ENCODE data around the gene KIAA1671. TPM values are rescaled to one million over a fixed set of nuclear protein-coding genes. Genes with fewer than 3 reads are reported as not detected.
A peak's percentile ranks its signal among the peaks of the same experiment; 100 is the strongest.

The KIAA1671 gene
- total RNA-seq, 4 donors from 2014 or later, result 20.9 to 41.8 (median 28.4) TPM

DNA sequence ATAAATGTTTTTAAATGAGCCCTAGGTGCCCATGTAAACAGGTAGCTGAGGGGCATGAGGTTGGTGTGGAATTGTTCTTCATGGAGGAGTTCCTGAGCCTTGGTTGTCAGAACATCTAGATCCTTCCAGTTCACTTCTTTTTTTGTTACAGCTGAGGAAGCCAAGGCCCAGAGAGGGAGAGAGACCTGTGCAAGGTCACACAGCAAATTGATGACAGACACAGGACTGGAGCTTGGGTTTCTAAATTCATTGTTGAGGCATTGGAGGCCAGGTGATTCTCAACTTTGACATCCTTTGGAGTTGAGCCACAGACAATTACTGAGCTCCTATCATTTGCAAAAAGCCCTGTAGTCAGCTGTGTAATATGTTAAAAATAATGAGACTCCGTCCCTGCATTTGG is 174.0 kb downstream of the KIAA1671 start:
- WGBS, 2 donors (ENCODE audit: low coverage in 1 of 2), result 88% methylated on average over 1 of the region's 1 CpG; no CpG with 5 or more reads in 1 of the 2 donors
- Histone ChIP-seq H3K4me3 (no peak overlapping the region), H3K36me3 (peaks cover 0 to 8% of the 10 kb centered on the region in 2 donors), H3K27me3 (no peaks in the 10 kb centered on the region), H3K9me3 (no peaks in the 10 kb centered on the region), H3K27ac (peak overlapping the region in 2 of 4 donors; percentile 7 to 38), H3K4me1 (peaks cover 0 to 68% (median 5%) of the 10 kb centered on the region in 3 donors)
- TF ChIP-seq, protein P1, sequence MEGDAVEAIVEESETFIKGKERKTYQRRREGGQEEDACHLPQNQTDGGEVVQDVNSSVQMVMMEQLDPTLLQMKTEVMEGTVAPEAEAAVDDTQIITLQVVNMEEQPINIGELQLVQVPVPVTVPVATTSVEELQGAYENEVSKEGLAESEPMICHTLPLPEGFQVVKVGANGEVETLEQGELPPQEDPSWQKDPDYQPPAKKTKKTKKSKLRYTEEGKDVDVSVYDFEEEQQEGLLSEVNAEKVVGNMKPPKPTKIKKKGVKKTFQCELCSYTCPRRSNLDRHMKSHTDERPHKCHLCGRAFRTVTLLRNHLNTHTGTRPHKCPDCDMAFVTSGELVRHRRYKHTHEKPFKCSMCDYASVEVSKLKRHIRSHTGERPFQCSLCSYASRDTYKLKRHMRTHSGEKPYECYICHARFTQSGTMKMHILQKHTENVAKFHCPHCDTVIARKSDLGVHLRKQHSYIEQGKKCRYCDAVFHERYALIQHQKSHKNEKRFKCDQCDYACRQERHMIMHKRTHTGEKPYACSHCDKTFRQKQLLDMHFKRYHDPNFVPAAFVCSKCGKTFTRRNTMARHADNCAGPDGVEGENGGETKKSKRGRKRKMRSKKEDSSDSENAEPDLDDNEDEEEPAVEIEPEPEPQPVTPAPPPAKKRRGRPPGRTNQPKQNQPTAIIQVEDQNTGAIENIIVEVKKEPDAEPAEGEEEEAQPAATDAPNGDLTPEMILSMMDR (IDR thresholded peaks at IDR 0.05), result no peak
- TF ChIP-seq POLR2AphosphoS5 (IDR thresholded peaks at IDR 0.05), result no peak
- TF ChIP-seq EP300 (IDR thresholded peaks at IDR 0.05), result no peak
- TF ChIP-seq POLR2A (IDR thresholded peaks at IDR 0.05), result no peak
- no peak for ATAC-seq

- H3K4me1 ChIP-seq, result peaks cover 0 to 69% (median 9%) of the 10 kb centered on the region in 3 donors
- TF ChIP-seq POLR2AphosphoS5 (IDR thresholded peaks at IDR 0.05) (no peak), EP300 (IDR thresholded peaks at IDR 0.05) (no peak), POLR2A (IDR thresholded peaks at IDR 0.05) (no peak)
- TF ChIP-seq, protein P1 (IDR thresholded peaks at IDR 0.05), result no peak
- H3K36me3 ChIP-seq, result peaks cover 0 to 8% of the 10 kb centered on the region in 2 donors
- ATAC-seq, result no peak
- no peak overlapping the region for H3K4me3 ChIP-seq
- 40 to 42% methylated on average over 1 to 4 of the region's 6 CpGs for WGBS, 2 donors (ENCODE audit: low coverage in 1 of 2)
- no peaks in the 10 kb centered on the region for H3K27me3 ChIP-seq
- no peaks in the 10 kb centered on the region for H3K9me3 ChIP-seq
- no peak overlapping the region for H3K27ac ChIP-seq
These were observed 174.8 kb downstream of the KIAA1671 start for GRCh38 chr22:25127318-25127717.

DNA sequence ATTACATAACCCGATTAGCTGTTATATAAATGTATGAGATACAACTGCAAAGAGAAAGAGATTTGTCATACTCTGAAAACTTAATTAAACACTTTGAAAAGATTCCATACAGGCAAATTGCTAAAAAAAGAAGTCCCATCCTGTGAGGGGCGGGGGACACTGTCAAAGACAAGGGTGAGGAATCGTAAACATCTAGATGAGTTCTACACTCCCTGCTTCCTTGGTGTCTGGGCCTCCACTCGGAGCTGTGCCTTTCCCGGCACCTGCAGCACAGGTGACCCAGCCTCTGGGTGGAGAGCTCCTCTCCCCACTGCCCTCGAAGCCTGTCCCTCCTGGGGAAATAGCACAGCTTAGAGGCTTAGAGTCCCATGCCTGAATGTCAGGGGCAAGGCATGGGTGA is 177.9 kb downstream of the KIAA1671 start:
- TF ChIP-seq POLR2AphosphoS5 (IDR thresholded peaks at IDR 0.05) (no peak), POLR2A (IDR thresholded peaks at IDR 0.05) (no peak), EP300 (IDR thresholded peaks at IDR 0.05) (no peak)
- TF ChIP-seq, protein P1 (IDR thresholded peaks at IDR 0.05), result no peak
- Histone ChIP-seq H3K36me3 (no peaks in the 10 kb centered on the region), H3K4me1 (peaks cover 3 to 100% (median 25%) of the 10 kb centered on the region in 3 donors), H3K9me3 (no peaks in the 10 kb centered on the region), H3K27ac (peak overlapping the region in 3 of 4 donors; percentile 4 to 79 (median 7)), H3K4me3 (no peak overlapping the region), H3K27me3 (no peaks in the 10 kb centered on the region)
- WGBS, 2 donors (ENCODE audit: low coverage in 1 of 2), result 50 to 76% methylated on average over 2 to 6 of the region's 6 CpGs
- ATAC-seq, result no peak

- 78% methylated on average over 1 of the region's 9 CpGs; no CpG with 5 or more reads in 1 of the 2 donors for WGBS, 2 donors (ENCODE audit: low coverage in 1 of 2)
- Histone ChIP-seq H3K36me3 (no peaks in the 10 kb centered on the region), H3K27ac (peak overlapping the region in 3 of 4 donors; percentile 13 to 79 (median 39)), H3K4me1 (peaks cover 3 to 100% (median 25%) of the 10 kb centered on the region in 3 donors), H3K27me3 (no peaks in the 10 kb centered on the region), H3K4me3 (no peak overlapping the region), H3K9me3 (no peaks in the 10 kb centered on the region)
- no peak for TF ChIP-seq POLR2A (IDR thresholded peaks at IDR 0.05)
- TF ChIP-seq EP300 (IDR thresholded peaks at IDR 0.05), result no peak
- TF ChIP-seq, protein P1 (IDR thresholded peaks at IDR 0.05), result no peak
- TF ChIP-seq POLR2AphosphoS5 (IDR thresholded peaks at IDR 0.05), result no peak
- ATAC-seq, result no peak
These were observed 178.8 kb downstream of the KIAA1671 start for GRCh38 chr22:25131198-25131887.

- WGBS, 2 donors (ENCODE audit: low coverage in 1 of 2), result 11 to 31% methylated on average over 1 to 2 of the region's 4 CpGs
- H3K27ac ChIP-seq, result peak overlapping the region; percentile 51 to 79 (median 71)
- H3K4me1 ChIP-seq, result peaks cover 3 to 93% (median 28%) of the 10 kb centered on the region in 3 donors
- no peak for TF ChIP-seq POLR2A (IDR thresholded peaks at IDR 0.05)
- peak; percentile 84 for TF ChIP-seq POLR2AphosphoS5 (IDR thresholded peaks at IDR 0.05)
- TF ChIP-seq, protein P1 (IDR thresholded peaks at IDR 0.05), result peak in 1 of 4 experiments; percentile 5
- TF ChIP-seq EP300 (IDR thresholded peaks at IDR 0.05), result no peak
- peak; percentile 63 for ATAC-seq
- peaks cover 0 to 11% (median 0%) of the 10 kb centered on the region in 3 donors for H3K9me3 ChIP-seq
- no peaks in the 10 kb centered on the region for H3K27me3 ChIP-seq
- H3K4me3 ChIP-seq, result no peak overlapping the region
- no peaks in the 10 kb centered on the region for H3K36me3 ChIP-seq
These were observed 181.5 kb downstream of the KIAA1671 start for GRCh38 chr22:25134028-25134427.

All from gastroesophageal sphincter (tissue), 4 donors.